Parathyroid adenoma (tissue), 2 donors: ENCODE data around the gene FUT6.

Experiments
- H2AFZ ChIP-seq: fragments of 300-600 bp; sonication (generic); one replicate; pipeline ENCODE4 v1.7.0; 2017; ENCODE audit warnings: antibody characterized with exemption, mild to moderate bottlenecking
- H3K27ac ChIP-seq: fragments of 300-600 bp; sonication (generic); one replicate; pipeline ENCODE4 v1.7.0; 2017
- H3K27me3 ChIP-seq: fragments of 300-600 bp; sonication (generic); one replicate; pipeline ENCODE4 v1.7.0; 2017; ENCODE audit warnings: low read length; ENCODE audit not compliant: control insufficient read depth, insufficient read depth
- H3K36me3 ChIP-seq: fragments of 300-600 bp; sonication (generic); one replicate; pipeline ENCODE4 v1.7.0; 2017; ENCODE audit warnings: low read length; ENCODE audit not compliant: control insufficient read depth, insufficient read depth
- H3K4me1 ChIP-seq: fragments of 300-600 bp; sonication (generic); one replicate; pipeline ENCODE4 v1.7.0; 2017; ENCODE audit warnings: control low read depth
- H3K4me2 ChIP-seq: fragments of 300-600 bp; sonication (generic); one replicate; pipeline ENCODE4 v1.7.0; 2017; ENCODE audit warnings: low read length
- H3K4me3 ChIP-seq: fragments of 300-600 bp; sonication (generic); one replicate; pipeline ENCODE4 v1.7.0; 2017; ENCODE audit warnings: low read depth, low read length
- H3K79me2 ChIP-seq: fragments of 300-600 bp; sonication (generic); one replicate; pipeline ENCODE4 v1.7.0; 2017; ENCODE audit warnings: control low read depth
- H3K9ac ChIP-seq: fragments of 300-600 bp; sonication (generic); one replicate; pipeline ENCODE4 v1.7.0; 2017; ENCODE audit warnings: mild to moderate bottlenecking
- H3K9me3 ChIP-seq: fragments of 300-600 bp; sonication (generic); one replicate; pipeline ENCODE4 v1.7.0; 2017; ENCODE audit warnings: low read length; ENCODE audit not compliant: control insufficient read depth
- CTCF ChIP-seq: fragments of 300-600 bp; sonication (generic); IDR thresholded peaks from one replicate; pipeline ENCODE4 v1.7.0; 2017; ENCODE audit warnings: antibody characterized with exemption, mild to moderate bottlenecking
- donor health status: primary hyperparathyroidism.

Gene FUT6

GRCh38 chr19:5831159-5831558, 8.3 kb downstream of the FUT6 start:
- H3K9ac ChIP-seq: no peak overlapping the region
- H3K4me1 ChIP-seq: peaks cover 3% of the 10 kb centered on the region
- H3K4me3 ChIP-seq: no peak overlapping the region
- no peaks in the 10 kb centered on the region for H3K79me2 ChIP-seq
- TF ChIP-seq CTCF: no peak
- H2AFZ ChIP-seq: no peak overlapping the region
- H3K9me3 ChIP-seq: no peaks in the 10 kb centered on the region
- no peak overlapping the region for H3K27ac ChIP-seq
- no peaks in the 10 kb centered on the region for H3K36me3 ChIP-seq
- no peaks in the 10 kb centered on the region for H3K27me3 ChIP-seq
- H3K4me2 ChIP-seq: no peak overlapping the region

GRCh38 chr19:5829567-5830310, 9.8 kb downstream of the FUT6 start:
- no peaks in the 10 kb centered on the region for H3K9me3 ChIP-seq
- TF ChIP-seq CTCF: no peak
- H3K79me2 ChIP-seq: no peaks in the 10 kb centered on the region
- H2AFZ ChIP-seq: peak overlapping the region; percentile 93
- no peaks in the 10 kb centered on the region for H3K27me3 ChIP-seq
- H3K27ac ChIP-seq: no peak overlapping the region
- no peak overlapping the region for H3K4me3 ChIP-seq
- H3K4me1 ChIP-seq: peaks cover 3% of the 10 kb centered on the region
- peak overlapping the region; percentile 74 for H3K4me2 ChIP-seq
- H3K9ac ChIP-seq: no peak overlapping the region
- H3K36me3 ChIP-seq: no peaks in the 10 kb centered on the region

GRCh38 chr19:5828661-5829566, 10.6 kb downstream of the FUT6 start:
- TF ChIP-seq CTCF: no peak
- Histone ChIP-seq H3K27ac (peak overlapping the region; percentile 66), H3K4me1 (peaks cover 3% of the 10 kb centered on the region), H3K36me3 (no peaks in the 10 kb centered on the region), H2AFZ (peak overlapping the region; percentile 93), H3K4me3 (peak overlapping the region; percentile 67), H3K4me2 (peak overlapping the region; percentile 74), H3K79me2 (no peaks in the 10 kb centered on the region), H3K27me3 (no peaks in the 10 kb centered on the region), H3K9me3 (no peaks in the 10 kb centered on the region), H3K9ac (no peak overlapping the region)

GRCh38 chr19:5827891-5828660, 11.4 kb downstream of the FUT6 start:
- Histone ChIP-seq H2AFZ (peak overlapping the region; percentile 93), H3K27ac (peak overlapping the region; percentile 66), H3K27me3 (no peaks in the 10 kb centered on the region), H3K4me3 (peak overlapping the region; percentile 67), H3K4me1 (peaks cover 3% of the 10 kb centered on the region), H3K36me3 (no peaks in the 10 kb centered on the region), H3K79me2 (no peaks in the 10 kb centered on the region), H3K9ac (no peak overlapping the region), H3K4me2 (peak overlapping the region; percentile 74), H3K9me3 (no peaks in the 10 kb centered on the region)
- no peak for TF ChIP-seq CTCF
